OCI-LY1 (cell line): ENCODE measurements around the gene CACNB2.

ENCODE experiments used
- H2AFZ ChIP-seq: fragments of 200-600 bp; sonication (generic), shearing (Covaris generic); 2 replicates; pipeline ENCODE4 v1.6.0; 2014; ENCODE audit warnings: antibody characterized with exemption, mild to moderate bottlenecking, low read length
- H3F3A ChIP-seq: fragments of 200-600 bp; sonication (generic), shearing (Covaris generic); 2 replicates; pipeline ENCODE4 v1.6.0; 2014; ENCODE audit warnings: mild to moderate bottlenecking, antibody characterized with exemption, low read length, moderate library complexity; ENCODE audit not compliant: insufficient read depth
- H3K27ac ChIP-seq: fragments of 200-600 bp; sonication (generic); 2 replicates; pipeline ENCODE4 v1.5.1; 2014; ENCODE audit warnings: low read length, mixed run types, mild to moderate bottlenecking, low read depth; ENCODE audit not compliant: poor library complexity, severe bottlenecking
- H3K27me3 ChIP-seq: fragments of 200-600 bp; sonication (generic); 2 replicates; pipeline ENCODE4 v1.6.0; 2014; ENCODE audit warnings: antibody characterized with exemption, mild to moderate bottlenecking, low read length, moderate library complexity; ENCODE audit not compliant: insufficient read depth
- H3K36me3 ChIP-seq: fragments of 200-600 bp; sonication (generic); 2 replicates; pipeline ENCODE4 v1.6.1; 2014; ENCODE audit warnings: mild to moderate bottlenecking, antibody characterized with exemption, low read length, moderate library complexity, mixed read lengths; ENCODE audit not compliant: insufficient read depth
- H3K4me1 ChIP-seq: fragments of 200-600 bp; sonication (generic); 2 replicates; pipeline ENCODE4 v1.5.1; 2014; ENCODE audit warnings: mild to moderate bottlenecking, low read length, moderate library complexity; ENCODE audit not compliant: insufficient read depth, severe bottlenecking
- H3K4me2 ChIP-seq: fragments of 200-600 bp; sonication (generic), shearing (Covaris generic); 2 replicates; pipeline ENCODE4 v1.6.1; 2014; ENCODE audit warnings: low read length
- H3K4me3 ChIP-seq: fragments of 200-600 bp; sonication (generic); 2 replicates; pipeline ENCODE4 v1.5.1; 2014; ENCODE audit warnings: low read length, low read depth, mild to moderate bottlenecking, mixed read lengths; ENCODE audit not compliant: poor library complexity, severe bottlenecking
- H3K79me2 ChIP-seq: fragments of 200-600 bp; shearing (Covaris generic); 2 replicates; pipeline ENCODE4 v1.6.1; 2016; ENCODE audit warnings: mixed run types, low read length, mixed read lengths; ENCODE audit not compliant: insufficient read depth
- H3K9ac ChIP-seq: fragments of 200-600 bp; sonication (generic), shearing (Covaris generic); 2 replicates; pipeline ENCODE4 v1.6.1; 2014; ENCODE audit warnings: mild to moderate bottlenecking, low read length, mixed read lengths
- H3K9me2 ChIP-seq: fragments of 200-600 bp; sonication (generic), shearing (Covaris generic); 2 replicates; pipeline ENCODE4 v1.6.1; 2014; ENCODE audit warnings: low read depth, mild to moderate bottlenecking, low read length, mixed read lengths
- H3K9me3 ChIP-seq: fragments of 200-600 bp; shearing (Covaris generic); 2 replicates; pipeline ENCODE4 v1.6.1; 2014; ENCODE audit warnings: low read length, mixed read lengths
- H4K20me1 ChIP-seq: fragments of 200-600 bp; sonication (generic), shearing (Covaris generic); 2 replicates; pipeline ENCODE4 v1.6.0; 2016; ENCODE audit warnings: mild to moderate bottlenecking, low read length; ENCODE audit not compliant: insufficient read depth
- CTCF ChIP-seq: fragments of 200-600 bp; sonication (generic), shearing (Covaris generic); IDR thresholded peaks from 2 replicates; pipeline ENCODE4 v1.5.1; 2017; ENCODE audit warnings: mild to moderate bottlenecking, antibody characterized with exemption, low read length, moderate library complexity, mixed read lengths
- EZH2 ChIP-seq: fragments of 200-600 bp; sonication (generic), shearing (Covaris generic); IDR thresholded peaks from 2 replicates; pipeline ENCODE4 v1.8.0; 2017; ENCODE audit warnings: borderline replicate concordance, mixed run types, mild to moderate bottlenecking, antibody characterized with exemption, low read length, moderate library complexity, mixed read lengths

Gene CACNB2

GRCh38 chr10:18100669-18101068, 39.6 kb upstream of the CACNB2 start:
- no peak overlapping the region for H2AFZ ChIP-seq
- H3K9ac ChIP-seq: no peak overlapping the region
- no peaks in the 10 kb centered on the region for H3K9me2 ChIP-seq
- no peaks in the 10 kb centered on the region for H3K9me3 ChIP-seq
- no peak overlapping the region for H3K4me2 ChIP-seq
- H3K27ac ChIP-seq: no peak overlapping the region
- H3K4me1 ChIP-seq: no peaks in the 10 kb centered on the region
- H3F3A ChIP-seq: no peaks in the 10 kb centered on the region
- TF ChIP-seq EZH2 (no peak), CTCF (no peak)
- H3K4me3 ChIP-seq: no peak overlapping the region
- H3K36me3 ChIP-seq: no peaks in the 10 kb centered on the region
- no peaks in the 10 kb centered on the region for H4K20me1 ChIP-seq
- H3K79me2 ChIP-seq: no peaks in the 10 kb centered on the region
- no peaks in the 10 kb centered on the region for H3K27me3 ChIP-seq

GRCh38 chr10:18102404-18102803, 37.8 kb upstream of the CACNB2 start:
- Histone ChIP-seq H3F3A (no peaks in the 10 kb centered on the region), H3K9ac (no peak overlapping the region), H4K20me1 (no peaks in the 10 kb centered on the region), H3K27ac (no peak overlapping the region), H3K27me3 (no peaks in the 10 kb centered on the region), H3K79me2 (no peaks in the 10 kb centered on the region), H3K36me3 (no peaks in the 10 kb centered on the region), H3K4me1 (no peaks in the 10 kb centered on the region), H3K4me3 (no peak overlapping the region), H3K4me2 (no peak overlapping the region), H2AFZ (no peak overlapping the region), H3K9me3 (no peaks in the 10 kb centered on the region), H3K9me2 (no peaks in the 10 kb centered on the region)
- TF ChIP-seq EZH2 (no peak), CTCF (no peak)

- no peak overlapping the region for H2AFZ ChIP-seq
- TF ChIP-seq EZH2 (no peak), CTCF (peak; percentile 87)
- no peaks in the 10 kb centered on the region for H4K20me1 ChIP-seq
- H3K9ac ChIP-seq: no peak overlapping the region
- no peaks in the 10 kb centered on the region for H3K9me2 ChIP-seq
- H3K79me2 ChIP-seq: no peaks in the 10 kb centered on the region
- H3K9me3 ChIP-seq: no peaks in the 10 kb centered on the region
- no peak overlapping the region for H3K27ac ChIP-seq
- no peaks in the 10 kb centered on the region for H3K36me3 ChIP-seq
- H3F3A ChIP-seq: no peaks in the 10 kb centered on the region
- H3K4me3 ChIP-seq: no peak overlapping the region
- no peaks in the 10 kb centered on the region for H3K27me3 ChIP-seq
- H3K4me1 ChIP-seq: no peaks in the 10 kb centered on the region
- no peak overlapping the region for H3K4me2 ChIP-seq
These were observed 35.9 kb upstream of the CACNB2 start for GRCh38 chr10:18104223-18104872.
